GM12878 (cell line): Measurements from ENCODE around the gene RPAP3. TPM values are rescaled to one million over a fixed set of nuclear protein-coding genes. Genes with fewer than 3 reads are reported as not detected.

ENCODE experiments used
- ATAC-seq: fragments of 200-7000 bp; cut with Tn5 transposase; 3 replicates; pipeline ENCODE4 v1.9.1; 2020; ENCODE audit warnings: mild to moderate bottlenecking, moderate library complexity
- BruUV-seq: library from RNA; stranded (reverse); fragments of 400-500 nt; replicated peaks from 2 replicates; lab custom pipeline; 2021; lab: Mats Ljungman, UMichigan
- CTCF ChIA-PET: fragments of 300-600 bp; sonication (Branson Sonifier 250); formaldehyde crosslinking; extraction: SDS; loops from one replicate; lab custom pipeline; 2021; ENCODE audit warnings: inconsistent platforms; lab: Yijun Ruan, JAX
- POLR2A ChIA-PET: fragments of 350-600 bp; formaldehyde crosslinking; extraction: SDS; loops from one replicate; lab custom pipeline; 2021; ENCODE audit warnings: inconsistent platforms; lab: Charles Lee
- RAD21 ChIA-PET: fragments of 300-600 bp; sonication (Branson Sonifier 250); formaldehyde crosslinking; loops from one replicate; lab custom pipeline; 2023; ENCODE audit warnings: antibody characterized with exemption; ENCODE audit not compliant: unreplicated experiment; lab: Charles Lee
- SMC1A ChIA-PET: fragments of 300-600 bp; sonication (Branson Sonifier 250); formaldehyde crosslinking; loops from one replicate; lab custom pipeline; 2023; ENCODE audit not compliant: unreplicated experiment, uncharacterized antibody; lab: Charles Lee
- DNase-seq: peaks from one replicate; pipeline ENCODE4 v3.0.0-alpha.2; 2011; ENCODE audit warnings: low read depth, low spot score
- FAIRE-seq: peaks from 3 replicates; lab custom pipeline; 2011; peaks lifted over from hg19 to GRCh38; lab: Jason Lieb, UNC
- H2AFZ ChIP-seq: 2 replicates; pipeline ENCODE4 v1.6.0; 2011; ENCODE audit warnings: low read depth, low read length, control low read depth; ENCODE audit not compliant: control insufficient read depth
- H3K27ac ChIP-seq: 2 replicates; pipeline ENCODE4 v1.5.1; 2011; ENCODE audit warnings: control low read depth; ENCODE audit not compliant: control insufficient read depth, insufficient read depth
- H3K27me3 ChIP-seq, 2 experiments: replicated peaks in 1 of 2; 2 replicates each; pipeline versions ENCODE4 v1.6.0 to v1.6.1; 2011; ENCODE audit warnings: low read length in 1 of 2; ENCODE audit not compliant: control insufficient read depth in 2 of 2, insufficient read depth in 2 of 2
- H3K36me3 ChIP-seq, 2 experiments: 2 replicates each; pipeline ENCODE4 v1.5.1; 2011; ENCODE audit warnings: low read length in 1 of 2; ENCODE audit not compliant: control insufficient read depth in 2 of 2, insufficient read depth in 2 of 2
- H3K4me1 ChIP-seq: 2 replicates; pipeline ENCODE4 v1.6.1; 2011; ENCODE audit warnings: mild to moderate bottlenecking, low read length, moderate library complexity, mixed read lengths; ENCODE audit not compliant: control insufficient read depth, insufficient read depth
- H3K4me2 ChIP-seq: 2 replicates; pipeline ENCODE4 v1.6.0; 2011; ENCODE audit warnings: control low read depth; ENCODE audit not compliant: control insufficient read depth, insufficient read depth
- H3K4me3 ChIP-seq: fragments of 200-600 bp; sonication (generic); 2 replicates; pipeline ENCODE4 v1.5.1; 2016
- H3K79me2 ChIP-seq: 2 replicates; pipeline ENCODE4 v1.6.0; 2011; ENCODE audit warnings: low read length; ENCODE audit not compliant: control insufficient read depth, insufficient read depth
- H3K9ac ChIP-seq: 2 replicates; pipeline ENCODE4 v1.8.0; 2011; ENCODE audit warnings: low read length, control low read depth, mixed read lengths; ENCODE audit not compliant: control insufficient read depth, insufficient read depth
- H3K9me3 ChIP-seq: replicated peaks from 3 replicates; pipeline ENCODE4 v1.5.1; 2011; ENCODE audit warnings: mild to moderate bottlenecking, low read length; ENCODE audit not compliant: control insufficient read depth, insufficient read depth
- H4K20me1 ChIP-seq: 2 replicates; pipeline ENCODE4 v1.6.0; 2011; ENCODE audit not compliant: control insufficient read depth, insufficient read depth
- BHLHE40 ChIP-seq, 2 experiments: fragments of 450-650 bp in 1 of 2; IDR thresholded peaks; 2 replicates each; pipeline ENCODE4 v1.6.1; 2011 to 2017; ENCODE audit warnings: low read depth in 2 of 2, borderline replicate concordance in 1 of 2, improper control_type of control experiment in 1 of 2, low read length in 1 of 2, mild to moderate bottlenecking in 1 of 2
- BRCA1 ChIP-seq: IDR thresholded peaks from 2 replicates; pipeline ENCODE4 v1.6.1; 2011; ENCODE audit warnings: low read depth, low read length, improper control_type of control experiment
- ESRRA ChIP-seq: IDR thresholded peaks from 2 replicates; pipeline ENCODE4 v1.6.1; 2012; ENCODE audit warnings: mild to moderate bottlenecking, low read length, improper control_type of control experiment
- MXI1 ChIP-seq: fragments of 150-350 bp; IDR thresholded peaks from 2 replicates; pipeline ENCODE4 v1.6.1; 2011; ENCODE audit warnings: low read depth, mild to moderate bottlenecking, inconsistent platforms, low read length, improper control_type of control experiment
- MYB ChIP-seq: fragments of 150-350 bp; IDR thresholded peaks from 2 replicates; pipeline ENCODE4 v1.6.1; 2014; ENCODE audit warnings: mild to moderate bottlenecking, low read depth, low read length, borderline replicate concordance
- NBN ChIP-seq: fragments of 450-650 bp; IDR thresholded peaks from 2 replicates; pipeline ENCODE4 v1.6.1; 2016
- NFIC ChIP-seq: IDR thresholded peaks from 2 replicates; pipeline ENCODE4 v1.6.1; 2012; ENCODE audit warnings: low read depth, mild to moderate bottlenecking, inconsistent platforms, low read length, moderate library complexity
- NFXL1 ChIP-seq: fragments of 450-650 bp; IDR thresholded peaks from 2 replicates; pipeline ENCODE4 v1.6.1; 2017; ENCODE audit warnings: antibody characterized with exemption, mild to moderate bottlenecking, borderline replicate concordance
- RAD21 ChIP-seq: IDR thresholded peaks from 2 replicates; pipeline ENCODE4 v1.6.1; 2011; ENCODE audit warnings: mild to moderate bottlenecking, low read depth, low read length, moderate library complexity; ENCODE audit not compliant: insufficient read depth
- RBBP5 ChIP-seq: fragments of 200-600 bp; sonication (generic); conservative IDR thresholded peaks from 2 replicates; pipeline ENCODE4 v1.6.1; 2016
- SMC3 ChIP-seq: IDR thresholded peaks from 2 replicates; pipeline ENCODE4 v1.6.1; 2011; ENCODE audit warnings: low read length, improper control_type of control experiment, borderline replicate concordance
- SPI1 ChIP-seq: IDR thresholded peaks from 2 replicates; pipeline ENCODE4 v1.6.1; 2011; ENCODE audit warnings: low read depth, mild to moderate bottlenecking, low read length, moderate library complexity, borderline replicate concordance; ENCODE audit not compliant: insufficient read depth
- ZNF217 ChIP-seq: fragments of 450-650 bp; IDR thresholded peaks from 2 replicates; pipeline ENCODE4 v1.6.1; 2017; ENCODE audit warnings: antibody characterized with exemption, mild to moderate bottlenecking
- WGBS: methylation state at CpG from one replicate; pipeline ENCODE4 v1.1.6; 2016; ENCODE audit warnings: low lambda C conversion rate; ENCODE audit not compliant: insufficient replicate concordance, insufficient coverage; ENCODE audit errors: missing lambda C conversion rate; 5-methylcytosine and 5-hydroxymethylcytosine counted together
- in situ Hi-C: fragments of 300-500 bp; cut with MboI; formaldehyde crosslinking; loops from 9 replicates; pipeline ENCODE4 v1.14.3; 2018; ENCODE audit warnings: mixed read lengths
- intact Hi-C: fragments of 100-400 bp; cut with micrococcal nuclease; formaldehyde crosslinking; loops from one replicate; pipeline ENCODE4 v1.14.2; 2022; ENCODE audit not compliant: unreplicated experiment
- polyA plus RNA-seq, 11 experiments: library from polyadenylated mRNA; depleted of rRNA in 4 of 11; unstranded in 6 of 11; stranded (reverse) in 5 of 11; fragments of >200 nt; fragmentation: Nextera tagmentation in 4 of 11; fragmentation: Illumina TruSeq in 1 of 11; extraction: Ambion mirVana in 4 of 11; extraction: Trizol in 1 of 11; gene quantifications; 1 replicate in 1 of 11; 2 replicates in 10 of 11; pipeline versions ENCODE4 v1.2.1 to v1.2.3, GENCODE V29; 2011 to 2016; ENCODE audit warnings: inconsistent platforms in 2 of 11, missing spikeins in 2 of 11, low read depth in 1 of 11
- total RNA-seq, 4 experiments: library from RNA; depleted of rRNA in 3 of 4; stranded (reverse); fragments of >200 nt in 3 of 4; fragmentation: Illumina TruSeq in 1 of 4; extraction: Trizol in 1 of 4; gene quantifications; 2 replicates each; pipeline versions ENCODE4 v1.2.1 to v1.2.3, GENCODE V29; 2013 to 2021
- TF ChIP-seq, protein P1 (sequence below): IDR thresholded peaks from 2 replicates; pipeline ENCODE4 v1.6.1; 2012; ENCODE audit warnings: improper control_type of control experiment, low read depth, low read length; ENCODE audit not compliant: insufficient replicate concordance

Gene RPAP3
- total and polyA plus RNA-seq, 10 of the 15 experiments (the other 5 are each of a cell fraction or from before 2014, with no cell fraction given): 14.1 to 50.6 (median 28.4) TPM

DNA sequence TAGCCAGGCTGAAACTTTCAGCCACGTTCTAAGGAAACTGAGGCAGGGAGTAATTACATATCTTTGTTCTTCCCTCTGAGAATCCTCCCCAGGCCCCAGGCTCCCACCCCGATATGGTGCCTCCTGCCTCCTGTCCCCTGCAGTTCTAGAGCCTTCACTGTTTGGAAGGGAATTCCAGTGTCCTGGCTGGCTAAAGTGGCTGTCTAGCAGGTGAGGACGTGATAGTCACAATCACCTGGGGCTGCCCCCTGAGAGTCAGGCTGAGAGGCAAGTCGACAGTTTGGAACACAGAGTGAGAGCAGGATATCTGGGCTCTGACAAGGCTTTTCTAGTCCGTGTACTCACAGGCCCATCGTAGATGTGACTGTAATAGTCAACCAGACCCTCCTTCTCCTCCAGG is 6.3 kb upstream of the RPAP3 start (continued):
- TF ChIP-seq, protein P1, sequence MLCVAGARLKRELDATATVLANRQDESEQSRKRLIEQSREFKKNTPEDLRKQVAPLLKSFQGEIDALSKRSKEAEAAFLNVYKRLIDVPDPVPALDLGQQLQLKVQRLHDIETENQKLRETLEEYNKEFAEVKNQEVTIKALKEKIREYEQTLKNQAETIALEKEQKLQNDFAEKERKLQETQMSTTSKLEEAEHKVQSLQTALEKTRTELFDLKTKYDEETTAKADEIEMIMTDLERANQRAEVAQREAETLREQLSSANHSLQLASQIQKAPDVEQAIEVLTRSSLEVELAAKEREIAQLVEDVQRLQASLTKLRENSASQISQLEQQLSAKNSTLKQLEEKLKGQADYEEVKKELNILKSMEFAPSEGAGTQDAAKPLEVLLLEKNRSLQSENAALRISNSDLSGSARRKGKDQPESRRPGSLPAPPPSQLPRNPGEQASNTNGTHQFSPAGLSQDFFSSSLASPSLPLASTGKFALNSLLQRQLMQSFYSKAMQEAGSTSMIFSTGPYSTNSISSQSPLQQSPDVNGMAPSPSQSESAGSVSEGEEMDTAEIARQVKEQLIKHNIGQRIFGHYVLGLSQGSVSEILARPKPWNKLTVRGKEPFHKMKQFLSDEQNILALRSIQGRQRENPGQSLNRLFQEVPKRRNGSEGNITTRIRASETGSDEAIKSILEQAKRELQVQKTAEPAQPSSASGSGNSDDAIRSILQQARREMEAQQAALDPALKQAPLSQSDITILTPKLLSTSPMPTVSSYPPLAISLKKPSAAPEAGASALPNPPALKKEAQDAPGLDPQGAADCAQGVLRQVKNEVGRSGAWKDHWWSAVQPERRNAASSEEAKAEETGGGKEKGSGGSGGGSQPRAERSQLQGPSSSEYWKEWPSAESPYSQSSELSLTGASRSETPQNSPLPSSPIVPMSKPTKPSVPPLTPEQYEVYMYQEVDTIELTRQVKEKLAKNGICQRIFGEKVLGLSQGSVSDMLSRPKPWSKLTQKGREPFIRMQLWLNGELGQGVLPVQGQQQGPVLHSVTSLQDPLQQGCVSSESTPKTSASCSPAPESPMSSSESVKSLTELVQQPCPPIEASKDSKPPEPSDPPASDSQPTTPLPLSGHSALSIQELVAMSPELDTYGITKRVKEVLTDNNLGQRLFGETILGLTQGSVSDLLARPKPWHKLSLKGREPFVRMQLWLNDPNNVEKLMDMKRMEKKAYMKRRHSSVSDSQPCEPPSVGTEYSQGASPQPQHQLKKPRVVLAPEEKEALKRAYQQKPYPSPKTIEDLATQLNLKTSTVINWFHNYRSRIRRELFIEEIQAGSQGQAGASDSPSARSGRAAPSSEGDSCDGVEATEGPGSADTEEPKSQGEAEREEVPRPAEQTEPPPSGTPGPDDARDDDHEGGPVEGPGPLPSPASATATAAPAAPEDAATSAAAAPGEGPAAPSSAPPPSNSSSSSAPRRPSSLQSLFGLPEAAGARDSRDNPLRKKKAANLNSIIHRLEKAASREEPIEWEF: no peak
- TF ChIP-seq NBN: no peak

DNA sequence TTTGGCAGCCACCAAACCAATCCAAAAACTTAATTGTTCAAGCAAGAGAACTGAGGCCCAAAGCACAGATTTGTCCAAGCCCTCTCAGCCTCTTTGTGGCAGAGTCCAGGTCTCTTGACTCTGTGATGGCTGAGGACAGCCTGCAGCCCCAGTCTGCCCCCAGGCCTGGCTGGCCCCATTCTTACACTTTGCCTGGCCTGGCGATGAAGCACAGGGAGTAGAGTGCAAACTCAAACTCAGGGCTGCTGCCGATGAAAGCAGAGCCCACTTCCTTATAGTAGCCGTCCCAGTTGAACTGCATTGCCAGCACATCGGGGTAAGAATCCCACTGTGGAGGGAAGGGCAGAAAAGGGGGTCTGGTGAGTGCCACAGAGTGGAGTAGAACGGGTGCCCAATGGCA is 5.6 kb upstream of the RPAP3 start:
- Histone ChIP-seq H3K36me3 (no peaks in the 10 kb centered on the region), H3K4me1 (peaks cover 32% of the 10 kb centered on the region), H3K9me3 (no peaks in the 10 kb centered on the region), H3K4me3 (no peak overlapping the region), H3K9ac (no peak overlapping the region), H3K79me2 (peaks cover 9% of the 10 kb centered on the region), H2AFZ (no peak overlapping the region), H4K20me1 (no peaks in the 10 kb centered on the region), H3K27ac (no peak overlapping the region), H3K27me3 (no peaks in the 10 kb centered on the region)
- FAIRE-seq: no peak
- ATAC-seq: no peak
- 81% methylated on average over 5 of the region's 5 CpGs for WGBS
- RAD21 ChIA-PET: interaction anchor here (1.2 to 9.0 kb wide), 3 partner anchors 30 to 128 kb away, joined by 4 to 61 read pairs (median 4); no protein-coding TSS in a partner anchor
- SMC1A ChIA-PET: interaction anchor here (10.8 kb wide), 1 partner anchor 31 kb away, joined by 129 read pairs; no protein-coding TSS in a partner anchor
- in situ Hi-C loops (loop anchor here (5.0 kb wide), 3 partner anchors 66 to 456 kb away; no protein-coding TSS in a partner anchor), intact Hi-C loops (no loop called here)
- BruUV-seq: no TSS peak
- POLR2A ChIA-PET: no interaction called here
- DNase-seq: no peak
- CTCF ChIA-PET: interaction anchor here (1.0 to 9.7 kb wide), 6 partner anchors 16 to 127 kb away, joined by 3 to 102 read pairs (median 7); no protein-coding TSS in a partner anchor
- no peak for TF ChIP-seq MYB
- no peak for TF ChIP-seq RAD21
- TF ChIP-seq BRCA1: no peak
- TF ChIP-seq RBBP5: no peak
- no peak for TF ChIP-seq SMC3
- TF ChIP-seq ESRRA: no peak
- no peak for TF ChIP-seq ZNF217
- no peak for TF ChIP-seq MXI1
- no peak for TF ChIP-seq NFIC
- TF ChIP-seq SPI1: no peak
- no peak for TF ChIP-seq NFXL1
- TF ChIP-seq BHLHE40 (IDR thresholded peaks at IDR 0.05; ENCODE audit: borderline replicate concordance in 1 of 2, low read depth in 2 of 2, low read length in 1 of 2): no peak
- TF ChIP-seq, all 136 proteins: peak for 0
- no peak overlapping the region for H3K4me2 ChIP-seq
